Uterus (tissue), 4 donors: ENCODE data around the gene STUM. TPM values are rescaled to one million over a fixed set of nuclear protein-coding genes. Genes with fewer than 3 reads are reported as not detected.

Experiments
- DNase-seq, 2 donors: peaks; one replicate each; pipeline ENCODE4 v3.0.0-alpha.2; 2019 to 2020
- H3K27ac ChIP-seq, 2 donors: fragments of 200-600 bp; sonication (generic); 1 replicate in 1 of 2; 2 replicates in 1 of 2; pipeline ENCODE4 v1.5.1; 2016 to 2018
- H3K27me3 ChIP-seq, 2 donors: fragments of 200-600 bp; sonication (generic); one replicate each; pipeline ENCODE4 v1.5.1; 2018 to 2019; ENCODE audit warnings: control low read depth in 1 of 2
- H3K36me3 ChIP-seq, 2 donors: fragments of 200-600 bp; sonication (generic); one replicate each; pipeline ENCODE4 v1.5.1; 2019; ENCODE audit warnings: control low read depth in 1 of 2
- H3K4me1 ChIP-seq, 2 donors: fragments of 200-600 bp; sonication (generic); one replicate each; pipeline ENCODE4 v1.5.1; 2018 to 2019; ENCODE audit warnings: control low read depth in 1 of 2
- H3K4me3 ChIP-seq, 2 donors: fragments of 200-600 bp; sonication (generic); 1 replicate in 1 of 2; 2 replicates in 1 of 2; pipeline ENCODE4 v1.5.1; 2018 to 2019; ENCODE audit warnings: mild to moderate bottlenecking in 1 of 2
- H3K9me3 ChIP-seq, 2 donors: fragments of 200-600 bp; sonication (generic); one replicate each; pipeline ENCODE4 v1.5.1; 2019; ENCODE audit warnings: control low read depth in 1 of 2
- POLR2A ChIP-seq, 2 donors: fragments of 450-650 bp; IDR thresholded peaks; one replicate each; pipeline ENCODE4 v1.6.1; 2016; ENCODE audit warnings: antibody characterized with exemption in 2 of 2, mild to moderate bottlenecking in 1 of 2, moderate library complexity in 1 of 2
- intact Hi-C: fragments of 100-400 bp; cut with DNase I; formaldehyde crosslinking; loops from one replicate; pipeline ENCODE4 v1.15.1; 2023; ENCODE audit warnings: low total_unique reads
- total RNA-seq, 4 donors: library from RNA; depleted of rRNA in 3 of 4; stranded (reverse); fragments of >200 nt in 3 of 4; gene quantifications; one replicate each; pipeline versions ENCODE4 v1.1.0 to v1.2.4, GENCODE V29; 2014 to 2023
- TF ChIP-seq, protein P1 (sequence below), 4 experiments: fragments of 200-600 bp in 2 of 4; fragments of 450-650 bp in 2 of 4; sonication (generic) in 2 of 4; IDR thresholded peaks; one replicate each; pipeline ENCODE4 v1.5.1; 2016 to 2019; ENCODE audit warnings: antibody characterized with exemption in 4 of 4, mild to moderate bottlenecking in 2 of 4, moderate library complexity in 1 of 4
- donor health status: DM: yes; HTN: yes; CAD: no.

The STUM gene
- total RNA-seq, 4 donors from 2014 or later: 0.88 to 9.1 (median 2.2) TPM

DNA sequence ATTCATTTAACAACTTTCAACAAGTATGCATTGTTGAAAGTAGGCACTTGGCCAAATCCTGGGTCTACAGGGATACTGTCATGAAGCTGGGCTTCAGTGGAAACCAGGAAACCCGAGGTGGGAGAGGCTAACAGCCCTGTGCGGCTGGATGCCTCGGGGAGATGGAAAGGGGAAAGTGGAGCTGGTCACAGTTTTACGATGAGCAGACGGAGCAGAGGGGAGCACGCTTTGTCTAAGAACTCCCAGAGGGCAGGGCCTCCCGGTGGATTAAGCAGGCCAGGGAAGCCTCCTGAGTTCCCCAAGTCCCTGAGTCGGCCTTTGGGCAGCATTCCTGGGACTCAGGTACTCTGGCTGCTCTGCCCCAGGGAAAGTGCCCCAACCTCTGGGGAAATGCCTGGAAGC, 23.8 kb downstream of the STUM start:
- Histone ChIP-seq H3K4me1 (peaks cover 0 to 9% of the 10 kb centered on the region in 2 donors), H3K27ac (no peak overlapping the region), H3K4me3 (no peak overlapping the region), H3K9me3 (no peaks in the 10 kb centered on the region), H3K27me3 (no peaks in the 10 kb centered on the region), H3K36me3 (no peaks in the 10 kb centered on the region)
- TF ChIP-seq POLR2A (IDR thresholded peaks at IDR 0.05): no peak
- TF ChIP-seq, protein P1, sequence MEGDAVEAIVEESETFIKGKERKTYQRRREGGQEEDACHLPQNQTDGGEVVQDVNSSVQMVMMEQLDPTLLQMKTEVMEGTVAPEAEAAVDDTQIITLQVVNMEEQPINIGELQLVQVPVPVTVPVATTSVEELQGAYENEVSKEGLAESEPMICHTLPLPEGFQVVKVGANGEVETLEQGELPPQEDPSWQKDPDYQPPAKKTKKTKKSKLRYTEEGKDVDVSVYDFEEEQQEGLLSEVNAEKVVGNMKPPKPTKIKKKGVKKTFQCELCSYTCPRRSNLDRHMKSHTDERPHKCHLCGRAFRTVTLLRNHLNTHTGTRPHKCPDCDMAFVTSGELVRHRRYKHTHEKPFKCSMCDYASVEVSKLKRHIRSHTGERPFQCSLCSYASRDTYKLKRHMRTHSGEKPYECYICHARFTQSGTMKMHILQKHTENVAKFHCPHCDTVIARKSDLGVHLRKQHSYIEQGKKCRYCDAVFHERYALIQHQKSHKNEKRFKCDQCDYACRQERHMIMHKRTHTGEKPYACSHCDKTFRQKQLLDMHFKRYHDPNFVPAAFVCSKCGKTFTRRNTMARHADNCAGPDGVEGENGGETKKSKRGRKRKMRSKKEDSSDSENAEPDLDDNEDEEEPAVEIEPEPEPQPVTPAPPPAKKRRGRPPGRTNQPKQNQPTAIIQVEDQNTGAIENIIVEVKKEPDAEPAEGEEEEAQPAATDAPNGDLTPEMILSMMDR (IDR thresholded peaks at IDR 0.05): no peak
- intact Hi-C loops: no loop called here
- no peak for DNase-seq

DNA sequence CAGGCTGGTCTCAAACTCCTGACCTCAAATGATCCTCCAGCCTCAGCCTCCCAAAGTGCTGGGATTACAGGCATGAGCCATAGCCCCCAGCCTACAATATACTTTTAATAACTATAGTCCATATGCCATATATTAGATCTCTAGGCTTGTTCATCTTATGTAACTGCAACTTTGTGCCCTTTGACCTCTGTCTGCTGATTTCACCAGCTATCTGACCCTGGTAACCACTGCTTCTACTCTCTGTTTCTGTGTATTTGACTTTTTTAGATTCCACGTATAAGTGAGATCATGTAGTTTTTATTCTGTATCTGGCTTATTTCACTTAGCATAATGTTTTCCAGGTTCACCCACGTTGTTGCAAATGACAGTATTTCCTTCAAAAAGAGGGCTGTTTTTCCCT, 25.5 kb downstream of the STUM start:
- H3K27me3 ChIP-seq: no peaks in the 10 kb centered on the region
- intact Hi-C loops: no loop called here
- no peak overlapping the region for H3K27ac ChIP-seq
- H3K36me3 ChIP-seq: no peaks in the 10 kb centered on the region
- no peaks in the 10 kb centered on the region for H3K9me3 ChIP-seq
- no peaks in the 10 kb centered on the region for H3K4me1 ChIP-seq
- DNase-seq: no peak
- H3K4me3 ChIP-seq: no peak overlapping the region
- TF ChIP-seq, protein P1 (IDR thresholded peaks at IDR 0.05): no peak

DNA sequence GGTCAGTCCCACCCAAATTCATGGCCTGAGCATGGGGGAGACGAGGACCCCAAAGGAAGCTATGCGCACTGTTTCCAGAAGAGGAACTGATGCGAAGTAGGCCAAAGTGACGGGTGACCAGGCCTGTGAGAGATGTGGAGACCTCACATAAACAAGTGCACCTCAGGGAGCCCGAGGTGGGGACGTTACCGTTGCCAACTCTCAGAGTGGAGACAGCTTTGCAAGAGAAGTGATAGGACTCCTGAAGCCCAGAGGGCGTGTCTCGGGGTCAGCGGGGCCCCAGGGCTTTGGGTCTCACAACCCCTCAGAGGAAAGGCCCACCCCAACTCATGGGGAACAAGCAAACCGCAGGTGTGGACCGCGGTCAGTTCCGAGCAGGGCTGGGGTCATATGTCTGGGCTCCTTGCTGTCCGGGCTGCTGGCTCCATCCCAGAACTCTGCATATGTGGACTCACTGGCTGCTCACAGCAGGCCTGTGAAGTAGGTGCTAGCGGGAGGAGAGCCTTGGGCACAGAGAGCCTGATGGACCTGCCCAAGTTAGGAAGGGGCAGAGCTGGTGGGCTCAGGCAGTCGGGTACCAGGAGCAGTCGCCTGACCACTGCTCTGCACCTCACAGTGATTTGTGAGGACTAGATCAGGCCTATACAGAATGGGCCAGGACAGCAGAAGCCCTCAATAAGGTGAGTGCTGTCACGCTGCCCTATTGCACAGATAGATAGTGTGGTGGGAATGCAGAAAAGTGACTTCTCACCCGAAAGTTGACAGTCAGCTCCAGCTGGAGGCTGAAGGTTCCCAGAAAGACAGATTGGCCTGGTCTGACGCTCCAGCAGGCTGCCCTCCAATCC, 26.2 kb downstream of the STUM start:
- Histone ChIP-seq H3K4me3 (no peak overlapping the region), H3K9me3 (no peaks in the 10 kb centered on the region), H3K27me3 (no peaks in the 10 kb centered on the region), H3K36me3 (no peaks in the 10 kb centered on the region), H3K27ac (peak overlapping the region in 1 of 2 donors; percentile 11), H3K4me1 (no peaks in the 10 kb centered on the region)
- no peak for TF ChIP-seq POLR2A (IDR thresholded peaks at IDR 0.05)
- TF ChIP-seq, protein P1 (IDR thresholded peaks at IDR 0.05): no peak
- intact Hi-C loops: no loop called here
- DNase-seq: no peak

DNA sequence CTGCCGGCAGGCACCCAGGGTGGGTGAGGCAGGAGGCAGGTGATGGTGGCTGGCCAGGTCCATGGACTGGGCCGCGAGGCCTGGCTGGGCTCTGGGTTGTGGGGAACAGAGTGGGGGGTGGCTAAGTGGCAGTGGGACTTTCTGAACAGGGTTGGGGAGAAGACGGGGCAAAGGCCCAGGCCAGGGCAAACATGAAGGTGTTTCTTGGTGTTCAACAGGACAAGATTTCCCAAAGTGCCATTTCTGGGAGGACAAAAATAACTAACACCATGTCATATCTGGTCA, 26.8 kb downstream of the STUM start:
- intact Hi-C loops: no loop called here
- Histone ChIP-seq H3K4me3 (no peak overlapping the region), H3K36me3 (no peaks in the 10 kb centered on the region), H3K4me1 (no peaks in the 10 kb centered on the region), H3K27ac (peak overlapping the region in 1 of 2 donors; percentile 11), H3K9me3 (no peaks in the 10 kb centered on the region), H3K27me3 (no peaks in the 10 kb centered on the region)
- TF ChIP-seq, protein P1 (IDR thresholded peaks at IDR 0.05): no peak
- no peak for TF ChIP-seq POLR2A (IDR thresholded peaks at IDR 0.05)
- no peak for DNase-seq

DNA sequence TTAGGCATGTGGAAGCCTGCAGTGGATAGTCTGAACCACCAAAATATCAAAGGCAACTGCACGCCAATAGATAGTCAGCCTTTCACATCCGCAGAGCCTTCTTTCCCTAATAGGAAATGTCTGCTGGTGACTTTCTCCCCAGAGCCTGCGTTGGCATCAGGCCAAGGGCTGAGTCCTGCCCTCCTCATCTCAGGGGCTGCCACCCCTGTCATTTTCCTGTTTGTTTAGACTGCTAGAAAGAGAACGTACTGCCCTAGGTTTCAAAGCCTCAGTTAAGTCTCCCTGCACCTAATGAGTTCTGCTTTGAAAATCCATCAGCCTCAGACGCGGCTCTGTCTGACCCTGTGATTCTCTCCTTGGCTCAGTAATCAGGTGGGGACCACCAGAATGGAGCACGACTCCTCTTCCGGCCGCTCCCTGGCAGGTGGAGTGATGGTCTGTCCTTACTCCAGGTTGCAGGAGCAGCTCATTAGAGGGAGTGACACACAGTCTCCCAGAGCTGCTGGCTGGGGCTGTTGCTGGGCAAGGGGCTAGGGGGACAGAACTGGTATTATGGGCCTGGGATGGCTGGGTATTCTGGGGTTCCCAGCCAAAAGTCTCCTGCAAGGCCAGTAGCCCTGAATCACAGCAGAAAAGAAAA, 27.3 kb downstream of the STUM start:
- H3K36me3 ChIP-seq: no peaks in the 10 kb centered on the region
- TF ChIP-seq POLR2A (IDR thresholded peaks at IDR 0.05): no peak
- TF ChIP-seq, protein P1 (IDR thresholded peaks at IDR 0.05): no peak
- H3K4me1 ChIP-seq: no peaks in the 10 kb centered on the region
- intact Hi-C loops: no loop called here
- H3K4me3 ChIP-seq: no peak overlapping the region
- H3K27me3 ChIP-seq: no peaks in the 10 kb centered on the region
- no peak overlapping the region for H3K27ac ChIP-seq
- H3K9me3 ChIP-seq: no peaks in the 10 kb centered on the region
- DNase-seq: no peak
